BJ (cell line): ENCODE measurements around the gene FANCB. TPM values are rescaled to one million over a fixed set of nuclear protein-coding genes. Genes with fewer than 3 reads are reported as not detected.

Source experiments
- CTCF ChIA-PET: fragments of 350-600 bp; formaldehyde crosslinking; extraction: SDS; loops from one replicate; lab custom pipeline; 2021; ENCODE audit warnings: antibody characterized with exemption, inconsistent platforms; lab: Yijun Ruan, JAX
- POLR2A ChIA-PET: fragments of 300-600 bp; sonication (Branson Sonifier 250); formaldehyde crosslinking; extraction: SDS; loops from one replicate; lab custom pipeline; 2021; ENCODE audit warnings: antibody characterized with exemption; lab: Charles Lee
- DNase-seq: peaks from one replicate; pipeline ENCODE4 v3.0.0-alpha.2; 2011; ENCODE audit warnings: low read depth
- H3K27me3 ChIP-seq: 2 replicates; pipeline ENCODE4 v1.6.0; 2011; ENCODE audit warnings: low read length; ENCODE audit not compliant: control insufficient read depth, insufficient read depth
- H3K36me3 ChIP-seq: 2 replicates; pipeline ENCODE4 v1.5.1; 2011; ENCODE audit warnings: low read length; ENCODE audit not compliant: control insufficient read depth, insufficient read depth
- H3K4me3 ChIP-seq: 2 replicates; pipeline ENCODE4 v1.5.1; 2011; ENCODE audit warnings: low read depth, mild to moderate bottlenecking, control low read depth, low read length
- polyA plus RNA-seq: library from polyadenylated mRNA; depleted of rRNA; stranded (reverse); fragments of >200 nt; gene quantifications from 2 replicates; pipeline ENCODE4 v1.2.3, GENCODE V29; 2011; rRNA removed
- TF ChIP-seq, protein P1 (sequence below): IDR thresholded peaks from 2 replicates; pipeline ENCODE4 v1.5.1; 2011; ENCODE audit warnings: low read depth, mild to moderate bottlenecking, control low read depth, inconsistent platforms, low read length, moderate library complexity; ENCODE audit not compliant: insufficient read depth

Gene FANCB
- polyA plus RNA-seq, 1 experiment = 0.78 TPM

DNA sequence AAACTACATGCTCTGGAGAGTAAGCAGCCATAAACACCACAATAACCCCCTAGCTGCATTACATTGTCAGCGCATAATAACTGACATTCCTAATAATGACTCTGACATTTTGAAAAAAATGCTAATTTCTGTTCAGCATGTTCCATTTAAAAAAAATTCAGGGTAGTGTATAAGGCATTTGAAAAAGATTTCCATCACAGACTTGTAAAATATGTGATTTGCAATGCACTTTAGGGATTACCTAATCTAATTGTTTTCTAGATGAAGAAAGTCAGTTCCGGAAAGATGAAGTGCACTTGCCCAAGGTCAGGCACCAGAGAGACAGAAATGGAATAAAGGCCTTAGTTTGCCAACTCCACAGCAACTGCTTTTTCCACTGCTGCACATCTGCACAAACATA lies 55.3 kb downstream of the FANCB start:
- no peak for DNase-seq
- Histone ChIP-seq H3K4me3 (no peak overlapping the region), H3K36me3 (no peaks in the 10 kb centered on the region), H3K27me3 (no peaks in the 10 kb centered on the region)
- TF ChIP-seq, protein P1, sequence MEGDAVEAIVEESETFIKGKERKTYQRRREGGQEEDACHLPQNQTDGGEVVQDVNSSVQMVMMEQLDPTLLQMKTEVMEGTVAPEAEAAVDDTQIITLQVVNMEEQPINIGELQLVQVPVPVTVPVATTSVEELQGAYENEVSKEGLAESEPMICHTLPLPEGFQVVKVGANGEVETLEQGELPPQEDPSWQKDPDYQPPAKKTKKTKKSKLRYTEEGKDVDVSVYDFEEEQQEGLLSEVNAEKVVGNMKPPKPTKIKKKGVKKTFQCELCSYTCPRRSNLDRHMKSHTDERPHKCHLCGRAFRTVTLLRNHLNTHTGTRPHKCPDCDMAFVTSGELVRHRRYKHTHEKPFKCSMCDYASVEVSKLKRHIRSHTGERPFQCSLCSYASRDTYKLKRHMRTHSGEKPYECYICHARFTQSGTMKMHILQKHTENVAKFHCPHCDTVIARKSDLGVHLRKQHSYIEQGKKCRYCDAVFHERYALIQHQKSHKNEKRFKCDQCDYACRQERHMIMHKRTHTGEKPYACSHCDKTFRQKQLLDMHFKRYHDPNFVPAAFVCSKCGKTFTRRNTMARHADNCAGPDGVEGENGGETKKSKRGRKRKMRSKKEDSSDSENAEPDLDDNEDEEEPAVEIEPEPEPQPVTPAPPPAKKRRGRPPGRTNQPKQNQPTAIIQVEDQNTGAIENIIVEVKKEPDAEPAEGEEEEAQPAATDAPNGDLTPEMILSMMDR = no peak
- CTCF ChIA-PET = interaction anchor here (1.2 kb wide), 1 partner anchor 8 kb away, joined by 3 read pairs; no protein-coding TSS in a partner anchor
- POLR2A ChIA-PET = no interaction called here

DNA sequence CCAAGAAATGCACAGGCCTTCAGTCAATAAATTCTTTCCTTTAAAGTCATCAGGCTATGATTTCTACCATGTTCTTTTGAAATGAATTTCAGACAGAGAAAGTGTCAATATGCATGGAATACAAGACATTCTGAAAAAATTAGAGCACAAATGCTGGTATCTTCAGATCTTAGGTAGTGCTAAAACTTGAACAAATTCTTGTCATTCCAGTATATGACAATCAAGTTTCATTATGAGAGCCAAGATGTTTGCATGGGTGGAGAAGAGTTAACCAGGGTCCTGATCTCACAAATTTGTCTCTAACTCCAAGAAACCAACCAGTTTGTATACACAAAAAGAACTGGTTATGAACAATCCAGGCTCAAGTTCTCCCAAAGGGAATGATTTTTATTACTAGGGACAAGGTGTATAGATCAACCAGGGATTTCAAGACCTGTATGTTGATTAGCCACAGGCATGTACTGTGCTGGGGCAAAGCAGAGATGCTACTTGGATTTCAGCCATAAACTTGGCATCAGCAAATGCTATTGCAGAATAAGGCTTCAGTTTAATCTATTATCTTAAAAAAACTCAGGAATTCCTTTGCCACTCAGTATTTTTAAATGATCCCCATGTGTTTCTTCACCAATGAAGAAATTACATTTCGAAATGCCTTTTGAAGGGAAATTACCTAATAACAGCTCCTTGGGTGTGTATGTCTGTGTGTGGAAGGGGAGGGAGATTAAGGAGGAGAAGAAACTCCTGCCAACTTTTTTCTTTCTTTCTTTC lies 69.7 kb downstream of the FANCB start:
- Histone ChIP-seq H3K36me3 (no peaks in the 10 kb centered on the region), H3K4me3 (no peak overlapping the region), H3K27me3 (no peaks in the 10 kb centered on the region)
- ChIA-PET POLR2A (no interaction called here), CTCF (no interaction called here)
- DNase-seq = no peak
- TF ChIP-seq, protein P1 = no peak

DNA sequence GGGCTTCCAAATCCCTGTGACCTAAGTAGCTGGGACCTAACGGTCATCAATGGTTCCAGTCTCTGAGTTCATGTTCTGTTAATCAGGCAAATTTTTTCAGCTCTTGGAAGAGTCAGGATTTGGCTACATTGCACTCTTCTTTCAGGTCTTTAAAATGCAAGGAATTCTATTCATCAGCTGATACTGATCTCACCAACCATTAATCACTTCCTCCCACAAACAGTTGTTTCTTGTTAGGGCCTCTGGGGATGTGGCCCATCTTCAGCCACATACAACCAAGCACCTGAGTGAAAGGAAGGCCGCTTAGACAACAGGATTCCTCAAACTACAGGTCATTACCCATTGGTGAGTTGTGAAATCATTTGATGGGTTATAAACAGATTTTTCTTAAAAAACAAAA lies 71.7 kb downstream of the FANCB start:
- Histone ChIP-seq H3K36me3 (no peaks in the 10 kb centered on the region), H3K27me3 (no peaks in the 10 kb centered on the region), H3K4me3 (no peak overlapping the region)
- ChIA-PET POLR2A (no interaction called here), CTCF (no interaction called here)
- peak; percentile 33 for DNase-seq
- TF ChIP-seq, protein P1 = no peak

DNA sequence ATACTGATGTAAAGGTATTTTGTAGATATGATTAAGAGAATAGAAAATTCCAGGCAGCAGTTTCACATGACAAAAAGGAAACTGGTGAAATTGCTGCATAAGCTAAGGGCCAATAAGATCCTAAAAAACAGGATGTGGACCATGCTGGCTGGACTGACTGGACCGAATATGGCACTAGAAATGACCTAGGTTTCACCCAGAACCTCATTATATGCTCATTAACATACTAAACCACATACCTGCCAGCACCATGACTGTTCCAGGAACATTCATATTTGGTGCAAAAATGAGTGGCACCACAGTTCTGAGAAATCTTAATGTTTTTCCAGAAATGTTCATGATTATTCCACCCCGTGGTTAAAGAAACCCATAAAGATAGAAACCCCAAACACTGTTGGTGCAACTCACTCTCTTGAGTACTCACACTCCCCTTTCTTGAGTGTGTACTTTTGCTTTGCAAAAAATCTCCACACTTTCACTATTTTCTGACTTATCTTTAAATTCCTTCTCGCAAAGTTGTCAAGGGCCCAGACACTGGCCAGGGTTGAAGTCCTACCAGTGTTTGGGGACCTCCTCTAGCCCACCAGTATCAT lies 74.0 kb downstream of the FANCB start:
- Histone ChIP-seq H3K36me3 (no peaks in the 10 kb centered on the region), H3K4me3 (no peak overlapping the region), H3K27me3 (no peaks in the 10 kb centered on the region)
- TF ChIP-seq, protein P1 = no peak
- CTCF ChIA-PET = interaction anchor here (0.6 kb wide), 1 partner anchor 55 kb away, joined by 3 read pairs; no protein-coding TSS in a partner anchor
- POLR2A ChIA-PET = interaction anchor here (0.6 kb wide), 1 partner anchor 326 kb away, joined by 9 read pairs; no protein-coding TSS in a partner anchor
- no peak for DNase-seq

Other genes starting within 250 kb of the FANCB start
- gene MOSPD2, start 352 bp upstream of the FANCB start, polyA plus RNA-seq = 7.1 and 17.3 TPM in 2 replicates